AG09319 (cell line): Measurements from ENCODE around the gene EML4.
"Not testable (repeated sequence)": the region's sequence is repeated elsewhere in the genome, so short reads cannot be mapped to it uniquely, and the experiment has no call there.

Experiments used
- DNase-seq: peaks from one replicate; pipeline ENCODE4 v3.0.0-alpha.2; 2010; ENCODE audit warnings: low read depth; ENCODE audit errors: extremely low read depth
- CTCF ChIP-seq: IDR thresholded peaks from 2 replicates; pipeline ENCODE4 v1.5.1; 2011; ENCODE audit warnings: low read depth, mild to moderate bottlenecking, inconsistent platforms, low read length, moderate library complexity

EML4 gene

GRCh38 chr2:42128721-42129486, 40.2 kb upstream of the EML4 start:
- TF ChIP-seq CTCF = no peak
- no peak for DNase-seq

- TF ChIP-seq CTCF = no peak
- no peak for DNase-seq
Measured at GRCh38 chr2:42129487-42129852, 39.7 kb upstream of the EML4 start.

DNA sequence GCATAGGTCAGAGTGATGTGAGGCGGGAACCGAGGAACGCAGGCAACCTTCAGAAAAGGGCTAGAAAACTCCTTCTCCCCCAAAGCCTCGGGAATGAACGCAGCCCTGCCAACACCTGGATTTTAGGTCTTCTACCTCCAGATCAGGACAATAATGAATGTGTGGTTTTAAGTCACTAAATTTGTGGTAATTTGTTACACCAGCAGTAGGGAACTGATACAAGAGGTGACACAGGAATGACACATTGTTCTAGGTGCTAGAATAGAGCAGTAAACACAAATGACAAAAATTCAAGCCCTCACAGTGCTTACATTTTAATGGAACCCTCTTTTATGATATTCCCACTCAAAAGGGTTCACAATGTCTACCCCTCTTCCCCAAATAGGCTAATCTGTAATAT, 39.2 kb upstream of the EML4 start:
- no peak for TF ChIP-seq CTCF
- DNase-seq = no peak

DNA sequence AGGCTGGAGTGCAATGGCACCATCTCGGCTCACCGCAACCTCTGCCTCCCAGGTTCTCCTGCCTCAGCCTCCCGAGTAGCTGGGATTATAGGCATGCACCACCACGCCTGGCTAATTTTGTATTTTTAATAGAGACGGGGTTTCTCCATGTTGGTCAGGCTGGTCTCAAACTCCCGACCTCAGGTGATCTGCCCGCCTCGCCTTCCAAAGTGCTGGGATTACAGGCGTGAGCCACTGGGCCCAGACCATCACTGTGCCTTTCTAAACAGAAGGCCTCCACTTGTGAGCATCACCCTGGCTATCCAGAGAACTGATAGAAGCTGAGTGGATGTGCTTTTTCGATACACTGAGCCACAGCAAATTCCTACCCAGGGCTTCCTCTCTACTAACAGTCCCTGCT, 38.3 kb upstream of the EML4 start:
- not testable (repeated sequence) for DNase-seq

DNA sequence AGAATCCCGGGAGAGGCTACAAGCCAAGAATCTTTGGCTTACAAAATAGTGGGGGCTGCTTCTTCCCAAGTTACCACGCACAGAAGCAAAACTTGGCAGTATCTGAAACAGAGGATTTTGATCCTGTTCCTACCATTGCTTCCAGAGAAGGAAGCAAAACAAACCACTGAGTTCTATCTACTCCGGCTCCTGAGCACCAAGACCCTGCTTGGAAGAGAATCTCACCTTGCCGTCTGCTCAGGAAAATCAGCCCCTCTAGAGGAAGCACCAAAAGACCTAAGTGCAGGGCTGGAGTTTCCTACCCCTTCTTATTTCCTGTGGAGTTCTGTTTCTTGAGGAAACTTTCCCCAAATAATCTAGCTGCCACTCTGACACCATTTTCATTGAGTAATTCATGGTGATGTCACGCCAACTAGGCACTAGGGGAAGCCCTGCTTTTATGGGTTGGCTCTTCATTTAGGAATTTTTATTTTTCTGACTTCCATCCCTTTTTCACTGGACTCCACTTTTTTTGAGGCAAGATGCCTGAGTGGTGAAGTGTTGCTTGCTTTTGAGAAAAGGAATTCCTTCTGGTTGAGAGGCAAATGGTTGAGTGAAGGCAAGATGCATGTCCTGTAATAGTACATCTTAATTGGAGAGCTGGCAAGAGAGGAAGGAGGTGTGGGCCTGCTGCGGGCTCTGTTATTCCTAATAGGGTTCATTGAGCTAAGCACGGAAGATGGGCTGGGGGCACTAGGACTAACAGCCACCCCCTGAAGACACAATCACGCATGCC, 36.8 kb upstream of the EML4 start:
- TF ChIP-seq CTCF = no peak
- DNase-seq = peak; percentile 76

GRCh38 chr2:42132966-42133641, 36.0 kb upstream of the EML4 start:
- no peak for TF ChIP-seq CTCF
- DNase-seq = peak; percentile 92

- no peak for TF ChIP-seq CTCF
- DNase-seq = no peak
Measured at GRCh38 chr2:42133771-42134195, 35.4 kb upstream of the EML4 start.

GRCh38 chr2:42134401-42134932, 34.7 kb upstream of the EML4 start:
- not testable (repeated sequence) for DNase-seq
